HG02885 (cell line): Measurements from ENCODE around the gene ARHGAP22.

Experiments
- ATAC-seq: cut with Tn5 transposase; IDR thresholded peaks from one replicate; pipeline ENCODE4 v1.9.1; 2021; ENCODE audit warnings: mild to moderate bottlenecking; ENCODE audit not compliant: unreplicated experiment, poor library complexity

The ARHGAP22 gene

DNA sequence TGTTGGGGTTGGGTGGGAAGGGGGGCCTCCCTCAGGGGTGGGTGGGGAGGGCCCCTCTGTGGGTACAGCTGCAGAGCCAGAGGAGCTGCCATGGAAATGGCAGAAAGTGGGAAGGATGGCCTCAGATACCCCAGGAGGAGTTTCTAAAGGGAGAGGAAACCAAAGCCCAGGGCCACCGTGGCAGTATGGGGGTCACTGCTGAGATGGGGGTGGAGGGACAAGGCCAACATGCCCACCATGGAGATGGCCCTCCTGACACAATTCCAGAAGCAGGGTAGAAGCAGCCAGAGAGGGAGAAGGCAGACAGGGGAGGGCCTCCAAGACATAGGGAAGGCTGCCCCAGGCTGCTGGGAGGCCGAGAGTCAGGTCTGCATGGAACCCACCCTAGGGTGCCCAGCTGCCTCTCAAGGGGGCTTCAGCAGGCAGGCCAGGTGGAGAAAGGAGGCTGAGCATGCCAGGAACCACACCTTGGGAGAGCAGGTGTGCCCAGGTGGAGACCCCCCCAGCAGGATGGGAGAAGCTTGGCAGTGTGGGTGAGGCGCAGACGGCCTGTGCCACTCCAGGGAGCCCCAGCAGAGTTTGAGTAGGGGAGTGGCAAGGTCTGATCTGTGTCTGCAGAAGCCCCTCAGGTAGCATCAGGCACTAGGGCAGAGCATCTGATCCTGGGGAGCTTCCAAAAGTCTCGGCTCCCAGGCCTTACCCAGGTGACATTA, 146.8 kb downstream of the ARHGAP22 start:
- ATAC-seq: no peak

DNA sequence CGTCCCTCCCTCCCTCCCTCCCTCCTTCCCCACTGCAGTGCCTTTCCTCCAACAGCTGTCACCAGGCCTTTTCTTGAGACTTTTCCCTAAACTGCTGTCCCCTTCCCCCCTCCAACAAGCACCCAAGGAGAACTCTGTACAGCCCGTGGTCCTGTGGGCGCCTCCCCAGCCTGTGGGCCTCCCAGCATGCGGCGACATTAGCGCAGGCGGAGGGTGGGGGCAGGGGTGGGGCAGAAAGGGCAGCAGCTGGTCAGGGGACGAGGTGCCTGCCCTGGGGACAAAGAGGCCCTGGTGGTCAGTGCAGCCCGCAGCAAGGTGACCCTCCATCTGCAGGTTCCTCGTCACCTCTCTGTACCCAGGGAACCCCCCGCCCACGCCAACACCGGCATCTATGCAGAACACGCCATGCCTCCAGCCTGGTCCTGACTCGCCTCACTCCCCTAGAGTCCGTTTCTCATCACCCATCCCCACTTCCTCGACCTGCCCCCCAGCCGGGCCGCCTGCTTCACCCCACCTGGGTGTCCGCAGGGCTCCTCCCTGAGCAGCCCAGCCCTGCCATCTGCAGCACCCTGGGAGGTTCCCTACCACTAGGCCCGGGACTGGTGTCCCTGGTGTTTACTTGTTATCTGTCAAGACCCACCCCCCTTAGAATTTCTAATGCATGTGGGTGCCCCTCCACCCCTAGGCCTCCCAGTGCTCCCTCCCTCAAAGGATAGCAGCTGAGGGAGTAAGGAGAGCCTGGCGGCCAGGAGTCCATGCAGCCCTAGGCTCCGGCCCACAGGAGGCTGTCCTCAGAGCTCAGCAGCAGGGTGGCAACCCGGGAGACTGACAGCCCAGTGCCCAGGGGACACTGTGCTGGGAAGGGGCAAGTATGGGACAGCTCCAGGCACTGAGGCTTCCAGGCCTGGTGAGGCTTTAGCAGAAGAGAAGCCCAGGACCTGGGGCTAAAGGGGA, 147.8 kb downstream of the ARHGAP22 start:
- ATAC-seq: peak; percentile 56

DNA sequence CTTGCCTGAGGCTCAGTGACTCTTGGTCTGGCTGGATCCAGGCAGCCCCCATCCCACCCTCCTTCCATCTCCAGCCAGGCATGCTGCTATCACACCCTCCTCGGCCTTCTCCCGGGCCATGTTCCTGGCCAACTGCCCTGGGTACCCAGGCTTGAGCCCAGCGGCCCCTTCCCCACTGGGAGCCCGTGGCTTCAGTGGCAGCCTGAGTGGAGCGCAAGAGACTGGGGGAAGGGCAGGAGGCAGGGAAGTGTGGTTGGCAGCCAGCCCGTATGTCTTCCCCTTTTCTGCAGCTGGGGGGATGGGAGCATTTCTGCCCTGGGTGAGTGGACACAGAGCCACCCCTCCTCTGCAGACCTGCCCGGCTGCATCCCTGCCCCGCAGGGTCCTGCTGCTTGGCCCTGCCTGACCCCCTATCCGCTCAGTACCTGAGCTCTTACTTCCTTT, 148.5 kb downstream of the ARHGAP22 start:
- ATAC-seq: no peak

DNA sequence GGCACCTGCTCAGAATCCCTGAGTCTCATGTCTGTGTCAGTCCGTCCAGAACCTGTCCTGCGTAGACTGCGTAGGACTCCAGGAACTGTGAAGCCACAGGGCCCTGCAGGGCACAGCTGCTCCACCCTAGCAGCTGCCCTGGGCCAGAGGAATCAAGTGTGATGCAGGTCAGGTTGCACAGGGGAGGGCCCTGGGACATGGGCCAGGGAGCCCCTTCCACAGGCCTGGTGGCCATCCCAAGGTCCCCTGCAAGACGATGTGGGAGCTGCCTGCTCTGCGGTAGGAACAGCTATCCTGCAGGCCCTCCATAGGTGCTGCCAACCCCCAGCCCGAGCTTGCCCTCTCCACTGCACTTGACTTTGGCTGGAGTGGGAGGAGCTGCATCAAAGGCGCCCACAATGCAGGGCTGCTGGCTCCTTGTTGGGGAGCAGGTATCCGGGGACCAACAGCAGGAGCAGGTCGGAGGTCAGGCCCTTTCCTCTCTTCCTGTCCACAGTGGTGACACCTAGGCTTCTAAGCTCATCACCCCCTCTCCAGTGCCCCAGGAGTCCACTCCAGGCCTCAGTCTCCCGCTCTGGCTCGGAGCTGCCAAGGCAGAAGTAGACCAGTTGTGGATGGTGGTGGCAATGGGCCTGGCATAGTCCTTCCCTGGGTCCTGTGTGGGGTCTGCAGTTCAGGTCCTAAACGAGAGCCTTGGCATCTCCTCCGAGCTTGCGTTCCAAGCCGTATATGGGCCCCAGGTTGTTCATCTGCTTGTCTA, 149.3 kb downstream of the ARHGAP22 start:
- ATAC-seq: no peak

DNA sequence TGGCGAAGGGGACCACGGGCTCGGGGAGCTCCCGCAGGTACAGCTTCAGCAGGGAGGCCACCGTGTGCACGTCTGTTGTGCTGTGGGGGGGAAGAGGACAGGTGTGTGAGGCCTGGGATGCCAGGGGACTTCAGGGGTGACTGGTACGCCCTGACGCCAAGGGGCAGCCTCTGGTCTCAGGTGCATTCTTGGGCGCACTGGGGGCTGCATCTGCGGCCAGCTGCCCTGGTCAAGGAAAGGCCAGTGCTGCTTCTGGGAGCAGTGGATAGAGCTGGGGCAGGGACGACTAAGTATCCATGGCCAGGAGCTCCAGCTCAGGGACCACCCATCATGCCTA, 149.8 kb downstream of the ARHGAP22 start:
- no peak for ATAC-seq

DNA sequence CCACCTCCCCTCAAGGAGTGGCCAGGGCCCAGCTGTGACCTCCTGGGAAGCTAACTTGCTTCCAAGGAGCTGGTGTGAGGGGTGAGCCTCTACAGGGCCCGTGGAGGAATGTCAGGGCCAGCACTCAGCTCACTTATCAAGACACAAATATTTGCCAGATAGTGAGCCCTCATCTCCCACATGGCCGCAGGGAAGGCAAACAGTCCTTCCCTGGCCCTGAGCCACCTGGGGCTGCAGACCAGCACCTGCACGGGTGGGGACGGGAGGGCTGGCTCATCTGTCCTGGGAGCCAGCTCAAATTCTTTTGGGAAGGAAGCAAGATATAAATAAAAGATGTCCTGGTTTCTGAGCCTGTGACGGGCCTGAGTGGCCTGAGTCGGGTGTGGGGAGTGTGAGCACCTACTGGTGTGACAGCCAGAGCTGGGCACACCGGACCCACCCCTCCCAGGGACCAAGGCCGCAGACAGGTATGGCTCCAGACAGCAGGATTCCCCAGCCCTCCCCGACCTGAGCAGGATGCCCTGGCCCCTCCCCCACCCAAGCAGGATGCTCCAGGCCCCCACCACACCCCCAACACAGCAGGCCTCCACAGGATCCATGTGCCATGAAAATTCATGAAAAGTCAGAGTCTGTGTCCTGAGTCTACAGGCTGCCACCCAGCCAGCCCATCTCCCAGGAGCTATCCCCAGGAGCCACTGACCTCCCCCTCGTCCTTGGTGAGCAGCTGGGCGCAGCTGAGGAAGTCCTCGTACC, 150.4 kb downstream of the ARHGAP22 start:
- ATAC-seq: no peak

DNA sequence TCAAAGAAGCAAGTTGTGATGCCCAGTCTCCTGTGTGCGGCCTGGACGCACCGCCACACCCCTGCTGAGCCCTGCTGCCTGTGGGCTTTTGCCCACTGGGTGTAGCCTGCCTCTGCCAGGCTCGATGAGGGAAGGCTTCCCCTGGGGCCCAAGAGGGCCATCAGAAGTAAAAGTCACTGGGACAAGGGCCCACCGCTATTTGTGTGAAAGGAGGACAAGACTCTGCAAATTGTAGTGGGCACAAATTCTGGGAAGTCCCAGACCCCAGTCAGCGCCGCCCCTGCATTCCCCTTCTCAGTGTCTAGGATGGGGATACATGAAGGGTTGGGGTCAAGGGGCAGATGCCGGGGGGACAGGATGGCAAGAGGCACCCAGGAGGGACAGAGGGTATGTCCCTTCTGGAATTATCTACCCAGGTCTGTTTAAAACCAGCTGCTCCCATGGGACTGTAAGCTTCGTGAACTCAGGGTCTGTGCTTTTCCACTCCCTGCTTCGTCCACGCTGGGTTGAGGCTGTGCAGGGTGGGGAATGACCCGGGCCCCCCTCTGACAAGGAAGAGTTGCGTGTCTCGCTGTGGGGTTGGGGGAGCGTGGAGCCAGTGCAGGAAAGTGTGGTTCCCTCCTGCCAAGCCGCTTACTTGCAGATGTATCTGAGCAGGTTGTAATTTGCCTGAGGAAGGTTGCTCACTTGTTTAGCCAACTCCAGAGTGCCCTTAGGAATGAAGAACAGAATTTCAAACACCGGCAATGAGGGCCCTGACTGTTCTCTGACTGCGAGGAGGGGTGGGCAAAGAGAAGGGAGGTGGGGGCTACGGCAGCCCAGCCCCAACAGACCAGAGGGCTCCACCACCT, 151.2 kb downstream of the ARHGAP22 start:
- ATAC-seq: no peak

DNA sequence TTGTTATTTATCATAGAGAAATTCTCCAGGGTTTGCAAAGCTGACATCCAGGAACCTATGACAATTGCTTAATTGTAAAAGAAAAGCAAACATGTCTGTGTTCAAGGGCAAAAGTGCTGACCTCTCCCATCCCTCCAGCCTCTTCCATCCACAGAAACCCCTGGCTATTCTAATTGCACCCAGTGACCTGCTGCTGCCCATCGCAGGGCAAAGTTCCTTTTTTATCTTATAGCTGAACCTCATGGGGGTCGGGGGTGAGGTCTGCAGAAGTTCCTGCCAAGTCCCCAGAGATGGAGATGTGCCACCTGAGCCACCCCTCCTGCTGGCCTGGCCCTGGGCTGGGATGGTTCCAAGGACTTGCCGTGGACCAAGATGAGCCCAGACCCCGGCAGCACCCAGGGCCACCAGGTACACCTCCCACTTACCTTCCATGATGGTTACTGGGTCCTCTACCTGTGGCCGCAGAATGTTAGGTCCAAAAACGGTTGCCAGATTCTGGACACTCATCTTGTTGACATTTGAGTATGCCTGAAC, 151.9 kb downstream of the ARHGAP22 start:
- no peak for ATAC-seq

DNA sequence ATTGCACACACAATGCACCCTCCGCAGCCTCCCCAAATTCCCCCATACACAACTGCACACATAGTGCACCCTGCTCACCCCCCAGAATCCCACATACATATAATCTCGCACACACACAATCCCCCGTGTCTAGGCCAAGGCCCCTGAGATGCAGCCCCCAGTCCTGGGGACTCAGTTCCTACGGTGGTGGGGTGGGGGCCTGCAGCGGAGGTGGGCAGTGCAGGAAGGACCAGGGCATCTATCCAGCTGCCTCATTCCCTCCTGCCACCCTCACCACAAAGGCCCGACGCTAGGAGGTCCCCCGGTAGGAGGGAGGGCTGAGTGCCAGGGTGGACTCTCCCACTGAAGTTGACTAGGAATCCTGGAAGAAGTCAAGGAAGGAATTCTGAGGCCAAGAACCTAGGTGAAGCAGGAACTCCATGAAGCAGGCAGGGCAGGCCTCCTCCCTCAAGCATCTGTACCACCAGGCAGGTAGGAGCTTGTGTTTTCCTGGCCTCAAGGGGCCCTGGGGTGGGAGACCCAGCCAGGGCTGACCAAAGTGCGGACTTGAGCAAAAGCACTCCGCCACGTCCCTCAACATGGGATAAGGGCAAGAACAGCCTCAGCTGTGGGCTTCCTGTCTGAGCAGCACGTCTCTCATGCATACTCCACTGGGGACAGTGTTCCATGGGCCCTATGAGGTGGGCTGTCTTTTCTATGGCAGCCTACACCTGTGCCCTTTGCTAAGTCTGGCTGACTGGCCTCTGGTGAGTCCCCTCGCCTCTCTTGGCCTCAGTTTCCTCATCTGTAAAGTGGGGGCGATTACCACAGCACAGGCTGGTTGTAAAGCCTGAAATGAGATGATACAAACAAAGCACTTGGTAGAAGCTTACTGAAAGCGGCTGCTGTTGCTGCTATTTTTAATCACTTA, 152.6 kb downstream of the ARHGAP22 start:
- no peak for ATAC-seq

DNA sequence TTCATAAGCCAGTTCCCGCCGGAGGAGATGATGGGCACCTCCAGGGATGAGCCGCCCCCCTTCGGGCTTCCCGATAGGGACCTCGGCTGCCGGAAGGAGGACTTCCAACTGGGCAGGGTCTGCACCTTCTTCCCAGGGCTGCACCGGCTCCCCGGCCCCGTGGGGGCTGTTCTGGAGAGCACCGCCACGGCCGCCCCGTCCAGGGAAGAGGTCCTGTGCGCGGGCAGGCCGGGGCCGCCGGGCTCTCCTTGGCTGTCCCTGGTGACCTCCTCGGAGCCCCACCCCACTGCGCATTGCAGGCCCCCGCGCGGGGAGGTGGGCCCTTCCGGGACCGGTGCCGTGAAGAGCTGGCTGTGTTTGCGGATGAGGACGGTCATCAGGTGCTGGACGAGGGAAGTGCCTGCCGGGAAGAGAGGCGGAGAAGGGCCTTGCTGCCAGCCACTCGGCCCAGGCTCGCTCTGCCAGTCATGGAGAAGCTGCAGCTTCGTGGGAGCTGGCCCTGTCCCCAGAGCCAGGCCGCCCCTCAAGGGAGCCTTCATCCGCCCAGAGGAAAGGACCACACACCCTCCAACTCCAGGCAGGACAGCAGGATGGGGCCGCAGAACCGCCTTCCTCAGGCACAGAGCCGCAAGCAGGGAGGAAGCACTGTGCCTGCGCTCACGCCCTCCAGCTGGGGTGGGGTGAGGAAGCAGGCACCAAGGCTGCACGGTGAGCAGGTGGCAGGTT, 154.0 kb downstream of the ARHGAP22 start:
- no peak for ATAC-seq

DNA sequence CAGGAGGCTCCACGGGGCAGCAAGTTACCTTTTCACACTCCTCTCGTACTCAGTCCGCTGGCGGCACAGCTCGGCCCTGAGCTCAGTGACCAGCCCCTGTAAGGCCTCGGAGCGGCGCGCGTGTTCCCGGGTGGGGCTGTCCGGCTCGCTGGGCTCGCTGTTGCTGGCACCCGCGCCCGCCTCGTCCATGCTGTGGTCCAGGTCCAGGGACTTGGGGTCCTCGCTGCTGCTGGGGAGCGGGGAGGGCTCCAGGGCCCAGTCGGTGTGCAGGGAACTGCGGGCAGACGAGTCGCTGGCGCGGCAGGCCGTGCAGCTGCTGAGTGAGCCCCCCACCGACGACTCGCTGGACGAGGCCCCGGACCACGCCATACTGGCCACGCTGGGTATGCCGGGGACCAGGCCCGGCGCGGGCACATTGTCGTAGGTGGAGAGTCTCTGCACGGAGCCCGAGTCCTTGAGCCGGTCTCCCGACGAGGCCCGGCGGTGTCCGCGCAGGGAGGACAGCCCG, 154.6 kb downstream of the ARHGAP22 start:
- no peak for ATAC-seq

DNA sequence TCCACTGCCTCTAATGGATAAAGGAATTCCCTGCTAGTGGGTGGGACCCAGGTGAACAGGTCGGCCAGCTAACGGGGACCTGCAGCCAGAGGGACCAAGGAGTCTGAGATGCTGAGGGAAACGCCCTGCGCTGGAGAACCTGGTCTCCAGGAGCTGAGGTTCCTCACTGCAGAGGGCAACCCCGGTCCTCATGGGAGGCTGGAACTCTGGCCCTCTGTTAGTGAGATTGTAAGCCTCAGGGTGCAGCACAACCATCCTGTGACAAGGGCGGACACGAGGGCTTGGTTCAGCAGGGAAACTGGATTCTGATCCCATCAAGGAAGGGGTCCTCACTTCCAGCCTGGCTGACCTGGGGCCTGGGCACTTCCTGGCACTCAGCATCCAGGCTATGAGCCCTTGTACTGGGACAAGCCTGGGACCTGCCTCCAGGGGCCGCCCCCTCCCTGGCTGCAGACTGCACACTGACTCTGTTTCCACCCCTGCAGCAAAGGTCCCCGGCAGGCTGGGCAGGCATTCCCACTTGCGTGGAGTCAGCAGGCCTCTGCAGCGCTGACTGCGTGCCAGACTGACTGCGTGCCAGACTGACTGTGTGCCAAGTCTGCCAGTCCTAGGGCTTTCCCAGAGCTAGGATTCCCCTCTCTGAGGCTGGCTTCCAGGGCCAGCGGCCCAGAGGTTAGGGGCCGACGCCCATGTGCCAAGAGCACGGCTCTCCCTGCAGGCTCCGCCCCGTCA, 155.2 kb downstream of the ARHGAP22 start:
- no peak for ATAC-seq

DNA sequence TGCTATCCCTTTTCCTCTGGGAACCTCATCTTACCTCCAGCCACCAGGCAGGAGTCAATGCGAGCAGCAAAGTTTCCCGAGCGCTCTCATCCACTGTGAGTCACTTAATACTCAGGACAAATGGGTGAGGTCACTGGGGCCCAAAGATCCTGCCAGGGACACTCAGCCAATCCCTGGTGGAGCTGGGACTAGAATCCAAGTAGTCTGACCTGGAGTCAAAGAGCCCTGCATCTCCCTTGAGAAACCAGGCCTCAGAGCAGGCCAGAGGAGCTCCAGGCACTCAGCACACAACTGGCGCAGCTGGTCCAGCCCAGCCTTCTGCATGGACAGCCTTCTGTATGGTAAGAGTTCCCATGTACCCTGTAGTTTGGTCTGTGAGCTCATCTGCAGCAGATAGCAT, 156.1 kb downstream of the ARHGAP22 start:
- no peak for ATAC-seq

DNA sequence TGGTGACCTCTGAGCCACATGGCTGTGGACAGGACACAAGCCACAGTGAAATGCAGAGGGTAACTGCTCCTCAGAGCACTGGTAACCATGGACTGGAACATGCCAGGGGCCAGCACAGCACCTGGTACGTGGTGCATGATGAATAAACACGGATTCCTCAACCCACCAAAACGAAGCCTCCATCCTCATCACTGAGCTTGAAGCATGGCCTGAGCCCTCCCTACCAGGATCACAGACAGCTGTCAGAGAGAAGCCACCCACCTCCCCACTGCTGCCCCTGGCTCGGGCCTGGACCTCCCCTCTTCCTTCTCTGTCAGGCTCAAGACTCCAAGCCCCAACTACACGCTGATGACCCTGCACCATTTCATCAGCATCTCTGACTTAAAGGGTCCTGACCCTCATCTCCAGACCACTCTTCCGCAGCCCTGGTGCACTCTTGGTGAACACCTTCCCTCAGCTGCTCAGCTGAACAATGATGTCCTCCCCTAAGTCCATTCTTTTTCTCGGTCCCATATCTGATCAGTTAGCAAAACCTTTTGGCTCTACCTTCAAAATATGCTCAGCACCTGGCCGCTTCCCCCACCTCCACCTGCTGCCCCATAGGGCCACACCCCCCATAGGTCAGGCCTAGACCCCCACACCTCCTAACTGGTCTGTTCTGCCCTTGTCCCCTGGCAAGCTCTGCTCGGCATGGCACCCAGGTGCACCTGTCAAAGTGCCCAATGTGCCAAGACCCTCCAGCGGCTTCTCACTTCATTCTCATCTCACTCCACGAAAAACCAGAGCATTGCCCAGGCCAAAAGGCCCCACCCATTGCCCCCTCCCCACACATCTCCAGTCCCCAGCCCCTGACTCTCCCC, 157.3 kb downstream of the ARHGAP22 start:
- no peak for ATAC-seq

DNA sequence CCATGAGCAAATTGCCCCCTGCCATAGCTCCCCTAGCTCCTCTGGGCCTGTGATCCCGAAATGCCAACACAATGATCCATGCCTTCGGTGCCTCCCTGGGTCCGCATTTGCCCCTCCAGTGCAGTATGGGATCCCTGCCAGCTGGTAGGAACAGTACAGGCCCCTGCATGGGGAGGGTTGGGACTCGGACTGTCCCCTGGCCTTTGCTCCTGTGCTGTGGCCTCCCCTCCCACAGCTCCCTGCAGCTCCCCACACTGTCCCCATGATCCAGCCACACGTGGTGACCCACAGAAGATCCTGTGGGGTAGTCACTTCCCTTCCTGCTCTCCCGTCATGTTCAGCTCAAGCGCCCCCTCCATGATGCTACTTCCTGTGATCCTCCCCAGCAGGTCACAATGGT, 158.1 kb downstream of the ARHGAP22 start:
- ATAC-seq: no peak

DNA sequence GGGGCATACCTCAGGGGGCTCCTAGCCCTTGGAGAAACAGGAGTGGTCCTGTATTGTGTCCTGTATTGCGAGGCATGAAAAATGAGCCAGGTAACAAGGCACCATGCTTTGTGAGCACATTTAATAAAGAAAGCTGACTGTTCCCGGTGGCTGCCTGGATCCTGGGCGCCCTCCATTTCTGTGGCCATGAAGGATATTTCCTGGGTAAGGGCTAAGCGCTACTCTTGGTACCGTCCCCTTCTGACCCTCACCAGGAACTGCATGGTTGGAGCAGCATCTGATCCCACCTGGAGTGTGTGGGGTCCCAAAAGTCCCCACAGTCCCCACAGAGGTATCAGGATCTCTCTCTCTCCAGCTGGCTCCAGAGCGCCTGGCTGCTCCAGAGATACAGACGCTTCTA, 158.9 kb downstream of the ARHGAP22 start:
- ATAC-seq: no peak
